Measurements from ENCODE around the gene ANKMY1. TPM values are rescaled to one million over a fixed set of nuclear protein-coding genes. Genes with fewer than 3 reads are reported as not detected.
"Not testable (repeated sequence)": the region's sequence is repeated elsewhere in the genome, so short reads cannot be mapped to it uniquely, and the experiment has no call there.

The ANKMY1 gene
- total RNA-seq, 2 donors from 2014 or later: 18.5 to 19.9 TPM

GRCh38 chr2:240560480-240561324 is 2.9 kb upstream of the ANKMY1 start:
- ATAC-seq: peak; percentile 72
- intact Hi-C loops (cut with DNase I, micrococcal nuclease): no loop called here
- DNase-seq: peak; percentile 100

- ATAC-seq: peak; percentile 75
- intact Hi-C loops (cut with DNase I, micrococcal nuclease): no loop called here
- peak; percentile 92 to 94 for DNase-seq
These were observed 2.3 kb upstream of the ANKMY1 start, which contains the start of gene DUSP28 for GRCh38 chr2:240560084-240560479. DUSP28 (plus strand) TSS chr2:240560357; CDS start chr2:240560685, 328 bp downstream.

GRCh38 chr2:240559286-240559685 is 1.5 kb upstream of the ANKMY1 start:
- DNase-seq: no peak
- no peak for ATAC-seq
- intact Hi-C loops (cut with DNase I, micrococcal nuclease): no loop called here

DNA sequence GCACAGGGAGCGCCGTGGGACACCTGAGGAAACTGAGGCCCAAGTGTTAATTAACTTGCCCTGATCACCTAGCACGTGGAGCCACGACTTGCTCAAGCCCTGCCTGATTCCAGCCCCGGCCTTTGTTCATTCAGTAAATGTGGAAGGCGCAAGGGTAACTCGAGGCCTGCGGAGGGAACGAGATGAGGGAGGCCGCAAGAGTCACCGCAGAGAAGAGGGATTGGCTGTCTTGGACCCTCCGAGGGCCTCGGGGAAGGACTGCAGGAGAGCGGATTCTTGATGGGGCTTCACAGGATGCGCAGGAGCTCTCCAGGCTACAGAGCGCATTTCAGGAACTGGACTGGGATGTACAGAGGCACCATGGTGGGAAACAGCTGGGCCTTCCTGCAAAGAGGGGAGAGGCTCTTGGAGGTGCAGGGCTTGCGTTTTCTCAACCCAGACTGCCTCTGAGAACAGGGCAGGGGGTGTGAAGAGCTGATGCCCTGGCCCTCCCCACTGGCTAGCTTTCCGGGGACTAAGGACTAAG is 511 bp upstream of the ANKMY1 start:
- DNase-seq: peak in 1 of 2 donors; percentile 19
- no peak for ATAC-seq
- intact Hi-C loops (cut with DNase I, micrococcal nuclease): no loop called here

DNA sequence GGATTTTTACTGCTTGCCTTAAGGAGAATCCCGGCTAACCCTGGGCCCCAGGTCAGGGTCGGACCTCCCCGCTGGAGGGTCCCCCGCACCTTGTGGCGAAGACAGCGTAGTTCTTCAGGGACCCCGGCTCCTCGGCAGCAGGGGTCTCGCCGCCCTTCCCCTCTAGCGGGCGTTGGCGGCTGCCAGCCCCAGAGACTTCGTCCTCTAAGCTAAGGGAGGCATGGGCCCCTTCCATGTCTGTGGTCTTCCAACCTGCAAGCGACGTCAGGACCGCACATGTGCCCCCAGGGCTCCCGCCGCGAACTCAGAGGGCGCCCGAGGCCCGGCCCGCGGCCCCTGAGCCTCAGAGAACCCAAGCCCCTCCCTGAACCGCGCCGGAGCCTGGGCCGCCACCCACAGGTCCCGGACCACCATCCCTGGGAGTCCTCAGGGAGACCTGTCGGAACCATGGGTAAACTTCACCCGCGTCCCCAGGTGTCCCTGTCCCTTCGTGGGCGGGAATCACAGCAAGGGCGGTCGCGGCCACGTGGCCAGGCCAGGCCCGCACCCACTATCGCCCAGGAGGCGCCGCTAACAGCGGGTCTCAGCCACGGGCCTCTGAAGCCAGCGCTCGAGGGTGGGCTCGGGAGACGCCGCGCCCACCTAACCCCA is 562 bp downstream of the ANKMY1 start:
- intact Hi-C loops (cut with DNase I, micrococcal nuclease): no loop called here
- DNase-seq (peak in 1 of 2 donors; percentile 27), ATAC-seq (no peak)

DNA sequence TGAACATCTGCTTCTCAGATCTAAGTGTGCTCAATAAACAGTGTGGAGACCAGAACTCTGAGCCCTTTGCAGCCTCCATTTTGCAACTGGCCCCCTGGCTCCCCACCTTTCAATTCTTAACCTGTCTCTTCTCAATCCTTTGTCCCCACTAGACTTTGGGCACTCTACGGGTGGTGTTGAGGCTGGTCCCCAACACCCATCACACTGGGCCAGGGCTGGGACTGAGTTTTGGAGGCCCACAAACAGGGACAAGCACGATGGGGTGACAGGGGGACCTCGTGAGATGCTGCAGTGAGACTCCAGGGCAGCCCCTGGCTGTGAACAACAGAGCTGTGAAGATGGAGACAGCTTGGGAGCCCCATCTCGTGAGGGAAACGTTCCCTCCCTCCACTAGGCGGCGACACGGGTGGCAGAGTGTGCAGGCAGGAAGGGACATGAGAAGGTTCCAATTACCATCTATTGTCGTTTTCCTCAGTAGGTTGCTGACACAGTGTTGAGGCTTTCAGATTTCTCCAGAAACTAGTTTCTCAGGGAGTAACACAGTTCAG is 1.2 kb downstream of the ANKMY1 start:
- ATAC-seq (no peak), DNase-seq (peak in 1 of 2 donors; percentile 50)
- intact Hi-C loops (cut with DNase I, micrococcal nuclease): no loop called here

DNA sequence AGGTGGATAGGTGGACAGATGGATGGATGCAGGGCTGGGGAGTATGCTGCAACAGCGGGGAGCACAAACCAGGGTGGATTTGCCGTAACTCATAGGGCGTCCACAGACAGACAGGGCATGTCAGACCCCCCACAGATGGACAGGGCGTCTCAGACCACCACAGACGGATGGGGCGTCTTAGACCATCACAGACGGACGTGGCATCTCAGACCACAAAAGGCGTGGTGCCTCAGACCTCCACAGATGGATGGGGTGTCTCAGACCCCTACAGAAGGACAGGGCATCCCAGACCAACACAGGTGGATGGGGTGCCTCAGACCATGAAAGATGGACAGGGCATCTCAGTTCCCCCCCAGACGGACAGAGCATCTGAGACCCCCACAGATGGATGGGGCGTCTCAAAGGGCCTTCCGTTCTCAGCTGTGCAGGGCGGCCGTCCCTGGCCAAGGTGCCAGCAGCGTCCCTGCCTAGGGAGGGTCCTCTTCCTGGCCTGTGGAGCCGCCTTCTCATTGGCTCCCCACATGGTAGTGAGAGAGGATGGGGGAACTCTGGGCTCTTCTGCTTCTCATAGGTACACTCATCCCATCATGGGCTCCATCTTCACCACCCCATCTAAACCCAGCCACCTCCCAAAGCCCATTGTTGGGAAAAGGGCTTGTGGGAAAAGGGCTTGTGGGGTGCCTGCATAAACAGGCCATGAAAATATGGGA is 2.1 kb downstream of the ANKMY1 start:
- intact Hi-C loops (cut with DNase I, micrococcal nuclease): no loop called here
- DNase-seq (no peak), ATAC-seq (no peak)

DNA sequence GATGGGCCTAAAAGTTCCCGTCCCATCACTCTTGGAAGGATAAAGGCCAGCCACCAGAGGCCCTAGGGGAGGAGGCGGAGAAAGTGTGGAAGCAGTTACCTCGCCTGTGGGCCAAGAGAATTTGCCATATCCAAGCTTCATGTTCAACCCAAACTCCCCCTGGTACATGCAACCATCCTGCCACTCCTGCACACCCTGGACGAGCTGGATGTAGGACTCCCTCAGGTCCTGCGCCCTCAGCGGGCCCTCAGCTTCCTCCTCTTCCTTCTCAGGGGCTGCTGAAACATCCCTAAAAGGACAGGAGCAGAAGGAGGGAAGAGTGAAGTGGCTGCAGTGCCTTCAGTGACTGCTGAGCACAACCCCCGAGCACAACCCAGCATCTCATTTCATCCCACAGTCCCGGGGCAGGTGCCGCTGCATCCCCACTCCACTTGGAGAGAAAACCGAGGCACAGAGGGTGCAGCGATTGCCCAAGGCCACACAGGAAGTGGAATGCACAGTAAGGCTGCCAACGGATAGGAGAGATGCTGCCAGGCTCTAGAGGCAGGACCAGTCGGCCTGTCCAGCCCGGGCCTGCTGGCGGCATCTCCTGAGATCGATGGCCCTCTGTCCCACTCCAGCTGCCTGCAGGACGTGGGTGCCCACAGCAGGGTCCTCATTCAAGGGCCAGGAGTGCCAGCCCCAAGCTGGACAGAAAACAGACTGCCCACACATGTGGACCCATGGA is 2.9 kb downstream of the ANKMY1 start:
- intact Hi-C loops (cut with DNase I, micrococcal nuclease): no loop called here
- DNase-seq: no peak
- no peak for ATAC-seq

GRCh38 chr2:240553956-240554480 is 3.8 kb downstream of the ANKMY1 start:
- no peak for DNase-seq
- intact Hi-C loops (cut with DNase I, micrococcal nuclease): no loop called here
- no peak for ATAC-seq

- DNase-seq (no peak), ATAC-seq (no peak)
- intact Hi-C loops (cut with DNase I, micrococcal nuclease): no loop called here
These were observed 6.0 kb downstream of the ANKMY1 start for GRCh38 chr2:240551811-240552210.

DNA sequence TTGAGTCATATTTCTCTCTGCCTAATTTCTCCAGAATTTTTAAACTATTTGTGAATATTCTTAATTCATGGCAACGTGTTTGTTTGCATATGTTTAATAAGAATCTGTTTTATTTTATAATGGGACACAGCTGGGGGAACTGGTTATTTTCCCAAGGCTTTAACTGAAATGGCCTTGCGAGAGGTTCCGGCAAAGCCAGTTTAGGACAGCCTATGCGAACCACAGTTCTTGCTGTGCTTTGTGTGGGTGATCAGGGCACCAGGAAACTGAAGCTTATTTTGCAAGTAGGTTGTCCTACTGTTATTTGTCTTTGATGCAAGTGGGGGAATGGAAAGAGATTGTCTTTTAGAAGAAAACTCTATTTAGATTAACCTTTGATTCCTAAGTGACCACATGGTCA is 6.5 kb downstream of the ANKMY1 start:
- no peak for DNase-seq
- no peak for ATAC-seq
- intact Hi-C loops (cut with DNase I, micrococcal nuclease): no loop called here

DNA sequence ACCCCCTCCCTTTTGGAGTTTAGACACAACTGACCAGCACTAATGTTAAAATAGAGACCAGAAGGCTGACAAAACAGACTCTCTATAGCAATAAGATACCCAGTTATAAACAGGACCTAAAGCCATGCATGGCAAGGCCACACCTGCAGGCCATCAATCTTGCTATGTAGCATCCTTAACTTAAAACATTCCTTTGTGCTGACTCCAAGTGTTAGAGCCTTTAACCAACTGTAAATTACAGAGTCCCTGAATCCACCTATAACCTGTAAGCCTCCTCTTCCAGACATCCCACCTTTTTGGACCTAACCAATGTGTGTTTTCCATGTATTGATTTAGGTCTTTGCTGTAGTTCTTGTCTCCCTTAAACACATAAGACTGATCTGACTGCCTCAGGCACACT is 17.9 kb downstream of the ANKMY1 start:
- intact Hi-C loops (cut with DNase I, micrococcal nuclease): no loop called here
- ATAC-seq (no peak), DNase-seq (no peak)

DNA sequence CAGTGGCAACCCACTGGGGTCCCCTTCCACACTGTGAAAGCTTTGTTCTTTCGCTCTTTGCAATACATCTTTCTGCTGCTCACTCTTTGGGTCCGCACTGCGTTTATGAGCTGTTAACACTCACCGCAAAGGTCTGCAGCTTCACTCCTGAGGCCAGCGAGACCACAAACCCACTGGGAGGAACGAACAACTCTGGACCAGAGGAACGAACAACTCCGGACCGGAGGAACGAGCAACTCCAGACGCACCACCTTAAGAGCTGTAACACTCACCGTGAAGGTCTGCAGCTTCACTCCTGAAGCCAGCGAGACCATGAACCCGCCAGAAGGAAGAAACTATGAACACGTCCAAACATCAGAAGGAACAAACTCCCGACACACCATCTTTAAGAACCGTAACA is 18.7 kb downstream of the ANKMY1 start:
- intact Hi-C loops (cut with DNase I, micrococcal nuclease); DNase-seq; ATAC-seq: not testable (repeated sequence)

- DNase-seq (no peak), ATAC-seq (no peak)
- intact Hi-C loops (cut with DNase I, micrococcal nuclease): no loop called here
These were observed 19.6 kb downstream of the ANKMY1 start for GRCh38 chr2:240538031-240538780.

GRCh38 chr2:240532031-240532775 is 25.6 kb downstream of the ANKMY1 start:
- intact Hi-C loops (cut with DNase I, micrococcal nuclease): no loop called here
- DNase-seq: no peak
- ATAC-seq: no peak

- intact Hi-C loops (cut with DNase I, micrococcal nuclease): no loop called here
- no peak for ATAC-seq
- DNase-seq: no peak
These were observed 26.8 kb downstream of the ANKMY1 start for GRCh38 chr2:240531038-240531437.

- DNase-seq (no peak), ATAC-seq (no peak)
- intact Hi-C loops (cut with DNase I, micrococcal nuclease): no loop called here
These were observed 27.6 kb downstream of the ANKMY1 start for GRCh38 chr2:240530181-240530580.

All from left colon (tissue), 2 donors.